GM12878 (cell line): ENCODE data around the gene HSF5. TPM values are rescaled to one million over a fixed set of nuclear protein-coding genes. Genes with fewer than 3 reads are reported as not detected.

ENCODE experiments used
- ATAC-seq: fragments of 200-7000 bp; cut with Tn5 transposase; 3 replicates; pipeline ENCODE4 v1.9.1; 2020; ENCODE audit warnings: mild to moderate bottlenecking, moderate library complexity
- BruUV-seq: library from RNA; stranded (reverse); fragments of 400-500 nt; replicated peaks from 2 replicates; lab custom pipeline; 2021; lab: Mats Ljungman, UMichigan
- CTCF ChIA-PET: fragments of 300-600 bp; sonication (Branson Sonifier 250); formaldehyde crosslinking; extraction: SDS; loops from one replicate; lab custom pipeline; 2021; ENCODE audit warnings: inconsistent platforms; lab: Yijun Ruan, JAX
- POLR2A ChIA-PET: fragments of 350-600 bp; formaldehyde crosslinking; extraction: SDS; loops from one replicate; lab custom pipeline; 2021; ENCODE audit warnings: inconsistent platforms; lab: Charles Lee
- RAD21 ChIA-PET: fragments of 300-600 bp; sonication (Branson Sonifier 250); formaldehyde crosslinking; loops from one replicate; lab custom pipeline; 2023; ENCODE audit warnings: antibody characterized with exemption; ENCODE audit not compliant: unreplicated experiment; lab: Charles Lee
- SMC1A ChIA-PET: fragments of 300-600 bp; sonication (Branson Sonifier 250); formaldehyde crosslinking; loops from one replicate; lab custom pipeline; 2023; ENCODE audit not compliant: unreplicated experiment, uncharacterized antibody; lab: Charles Lee
- DNase-seq: peaks from one replicate; pipeline ENCODE4 v3.0.0-alpha.2; 2011; ENCODE audit warnings: low read depth, low spot score
- FAIRE-seq: peaks from 3 replicates; lab custom pipeline; 2011; peaks lifted over from hg19 to GRCh38; lab: Jason Lieb, UNC
- H2AFZ ChIP-seq: 2 replicates; pipeline ENCODE4 v1.6.0; 2011; ENCODE audit warnings: low read depth, low read length, control low read depth; ENCODE audit not compliant: control insufficient read depth
- H3K27ac ChIP-seq: 2 replicates; pipeline ENCODE4 v1.5.1; 2011; ENCODE audit warnings: control low read depth; ENCODE audit not compliant: control insufficient read depth, insufficient read depth
- H3K27me3 ChIP-seq, 2 experiments: replicated peaks in 1 of 2; 2 replicates each; pipeline versions ENCODE4 v1.6.0 to v1.6.1; 2011; ENCODE audit warnings: low read length in 1 of 2; ENCODE audit not compliant: control insufficient read depth in 2 of 2, insufficient read depth in 2 of 2
- H3K36me3 ChIP-seq, 2 experiments: 2 replicates each; pipeline ENCODE4 v1.5.1; 2011; ENCODE audit warnings: low read length in 1 of 2; ENCODE audit not compliant: control insufficient read depth in 2 of 2, insufficient read depth in 2 of 2
- H3K4me1 ChIP-seq: 2 replicates; pipeline ENCODE4 v1.6.1; 2011; ENCODE audit warnings: mild to moderate bottlenecking, low read length, moderate library complexity, mixed read lengths; ENCODE audit not compliant: control insufficient read depth, insufficient read depth
- H3K4me2 ChIP-seq: 2 replicates; pipeline ENCODE4 v1.6.0; 2011; ENCODE audit warnings: control low read depth; ENCODE audit not compliant: control insufficient read depth, insufficient read depth
- H3K4me3 ChIP-seq: fragments of 200-600 bp; sonication (generic); 2 replicates; pipeline ENCODE4 v1.5.1; 2016
- H3K79me2 ChIP-seq: 2 replicates; pipeline ENCODE4 v1.6.0; 2011; ENCODE audit warnings: low read length; ENCODE audit not compliant: control insufficient read depth, insufficient read depth
- H3K9ac ChIP-seq: 2 replicates; pipeline ENCODE4 v1.8.0; 2011; ENCODE audit warnings: low read length, control low read depth, mixed read lengths; ENCODE audit not compliant: control insufficient read depth, insufficient read depth
- H3K9me3 ChIP-seq: replicated peaks from 3 replicates; pipeline ENCODE4 v1.5.1; 2011; ENCODE audit warnings: mild to moderate bottlenecking, low read length; ENCODE audit not compliant: control insufficient read depth, insufficient read depth
- H4K20me1 ChIP-seq: 2 replicates; pipeline ENCODE4 v1.6.0; 2011; ENCODE audit not compliant: control insufficient read depth, insufficient read depth
- BHLHE40 ChIP-seq, 2 experiments: fragments of 450-650 bp in 1 of 2; IDR thresholded peaks; 2 replicates each; pipeline ENCODE4 v1.6.1; 2011 to 2017; ENCODE audit warnings: low read depth in 2 of 2, borderline replicate concordance in 1 of 2, improper control_type of control experiment in 1 of 2, low read length in 1 of 2, mild to moderate bottlenecking in 1 of 2
- FOXM1 ChIP-seq: IDR thresholded peaks from 2 replicates; pipeline ENCODE4 v1.6.1; 2012; ENCODE audit warnings: low read depth, mild to moderate bottlenecking, inconsistent platforms, low read length, moderate library complexity
- HDGF ChIP-seq: fragments of 450-650 bp; IDR thresholded peaks from 2 replicates; pipeline ENCODE4 v1.6.1; 2016; ENCODE audit warnings: antibody characterized with exemption
- HSF1 ChIP-seq: fragments of 150-350 bp; IDR thresholded peaks from 2 replicates; pipeline ENCODE4 v1.6.1; 2014; ENCODE audit warnings: mild to moderate bottlenecking, low read depth, low read length
- MTA3 ChIP-seq: IDR thresholded peaks from 2 replicates; pipeline ENCODE4 v1.6.1; 2012; ENCODE audit warnings: low read length, inconsistent platforms, borderline replicate concordance
- MXI1 ChIP-seq: fragments of 150-350 bp; IDR thresholded peaks from 2 replicates; pipeline ENCODE4 v1.6.1; 2011; ENCODE audit warnings: low read depth, mild to moderate bottlenecking, inconsistent platforms, low read length, improper control_type of control experiment
- NFYA ChIP-seq: IDR thresholded peaks from 2 replicates; pipeline ENCODE4 v1.6.1; 2011; ENCODE audit warnings: low read depth, mild to moderate bottlenecking, low read length, improper control_type of control experiment, borderline replicate concordance
- PAX8 ChIP-seq: fragments of 450-650 bp; IDR thresholded peaks from 2 replicates; pipeline ENCODE4 v1.6.1; 2017; ENCODE audit warnings: mild to moderate bottlenecking, moderate library complexity
- PML ChIP-seq: IDR thresholded peaks from 2 replicates; pipeline ENCODE4 v1.6.1; 2012; ENCODE audit warnings: low read length, inconsistent platforms
- POU2F2 ChIP-seq: IDR thresholded peaks from 3 replicates; pipeline ENCODE4 v1.6.1; 2011; ENCODE audit warnings: low read depth, mild to moderate bottlenecking, low read length, borderline replicate concordance
- SIX5 ChIP-seq: IDR thresholded peaks from 2 replicates; pipeline ENCODE4 v1.6.1; 2011; ENCODE audit warnings: mild to moderate bottlenecking, low read depth, low read length, moderate library complexity; ENCODE audit not compliant: severe bottlenecking
- SKIL ChIP-seq: fragments of 450-650 bp; IDR thresholded peaks from 2 replicates; pipeline ENCODE4 v1.6.1; 2017; ENCODE audit warnings: mild to moderate bottlenecking, low read depth, inconsistent platforms; ENCODE audit not compliant: poor library complexity, severe bottlenecking
- SMARCA5 ChIP-seq: fragments of 450-650 bp; IDR thresholded peaks from 2 replicates; pipeline ENCODE4 v1.6.1; 2017; ENCODE audit warnings: mild to moderate bottlenecking
- SPI1 ChIP-seq: IDR thresholded peaks from 2 replicates; pipeline ENCODE4 v1.6.1; 2011; ENCODE audit warnings: low read depth, mild to moderate bottlenecking, low read length, moderate library complexity, borderline replicate concordance; ENCODE audit not compliant: insufficient read depth
- TBL1XR1 ChIP-seq: IDR thresholded peaks from 2 replicates; pipeline ENCODE4 v1.6.1; 2012; ENCODE audit warnings: low read depth, low read length, improper control_type of control experiment
- TCF12 ChIP-seq: IDR thresholded peaks from 2 replicates; pipeline ENCODE4 v1.6.1; 2011; ENCODE audit warnings: low read depth, mild to moderate bottlenecking, low read length
- ZNF622 ChIP-seq: fragments of 450-650 bp; IDR thresholded peaks from 2 replicates; pipeline ENCODE4 v1.6.1; 2017; ENCODE audit warnings: mild to moderate bottlenecking, inconsistent platforms
- WGBS: methylation state at CpG from one replicate; pipeline ENCODE4 v1.1.6; 2016; ENCODE audit warnings: low lambda C conversion rate; ENCODE audit not compliant: insufficient replicate concordance, insufficient coverage; ENCODE audit errors: missing lambda C conversion rate; 5-methylcytosine and 5-hydroxymethylcytosine counted together
- in situ Hi-C: fragments of 300-500 bp; cut with MboI; formaldehyde crosslinking; loops from 9 replicates; pipeline ENCODE4 v1.14.3; 2018; ENCODE audit warnings: mixed read lengths
- intact Hi-C: fragments of 100-400 bp; cut with micrococcal nuclease; formaldehyde crosslinking; loops from one replicate; pipeline ENCODE4 v1.14.2; 2022; ENCODE audit not compliant: unreplicated experiment
- polyA plus RNA-seq, 11 experiments: library from polyadenylated mRNA; depleted of rRNA in 4 of 11; unstranded in 6 of 11; stranded (reverse) in 5 of 11; fragments of >200 nt; fragmentation: Nextera tagmentation in 4 of 11; fragmentation: Illumina TruSeq in 1 of 11; extraction: Ambion mirVana in 4 of 11; extraction: Trizol in 1 of 11; gene quantifications; 1 replicate in 1 of 11; 2 replicates in 10 of 11; pipeline versions ENCODE4 v1.2.1 to v1.2.3, GENCODE V29; 2011 to 2016; ENCODE audit warnings: inconsistent platforms in 2 of 11, missing spikeins in 2 of 11, low read depth in 1 of 11
- total RNA-seq, 4 experiments: library from RNA; depleted of rRNA in 3 of 4; stranded (reverse); fragments of >200 nt in 3 of 4; fragmentation: Illumina TruSeq in 1 of 4; extraction: Trizol in 1 of 4; gene quantifications; 2 replicates each; pipeline versions ENCODE4 v1.2.1 to v1.2.3, GENCODE V29; 2013 to 2021

The HSF5 gene
- total and polyA plus RNA-seq, 10 of the 15 experiments (the other 5 are each of a cell fraction or from before 2014, with no cell fraction given) = 0.02 to 0.18 (median 0.06) TPM; not detected in 4

GRCh38 chr17:58513267-58513964 lies 25.2 kb upstream of the HSF5 start (continued):
- TF ChIP-seq SKIL = no peak
- TF ChIP-seq ZNF622 = no peak
- TF ChIP-seq SIX5 = no peak
- TF ChIP-seq PML = no peak
- peak; percentile 67; the same call in 1 of the 2 replicates for TF ChIP-seq TBL1XR1
- TF ChIP-seq MTA3 = 0 out of 2 replicates have a peak, but pooled peaks have one; percentile 24
- TF ChIP-seq FOXM1 = peak; percentile 50; the same call in 1 of the 2 replicates
- no peak for TF ChIP-seq PAX8
- no peak for TF ChIP-seq SMARCA5
- no peak for TF ChIP-seq NFYA

- H3K9ac ChIP-seq = no peak overlapping the region
- ChIA-PET POLR2A (interaction anchor here (0.5 to 0.6 kb wide), 2 partner anchors 27 to 930 kb away, joined by 4 to 5 read pairs; no protein-coding TSS in a partner anchor), SMC1A (interaction anchor here (1.4 kb wide), 1 partner anchor 9 kb away, joined by 4 read pairs; no protein-coding TSS in a partner anchor), CTCF (interaction anchor here (1.6 kb wide), 1 partner anchor 9 kb away, joined by 4 read pairs; no protein-coding TSS in a partner anchor), RAD21 (no interaction called here)
- WGBS = 76% methylated on average over 5 of the region's 5 CpGs
- H3K27me3 ChIP-seq = no peaks in the 10 kb centered on the region
- intact Hi-C loops (no loop called here), in situ Hi-C loops (no loop called here)
- peak; percentile 10 for ATAC-seq
- H3K27ac ChIP-seq = no peak overlapping the region
- BruUV-seq = no TSS peak
- peaks cover 36% of the 10 kb centered on the region for H3K79me2 ChIP-seq
- peak; percentile 27 for FAIRE-seq
- peaks cover 2% of the 10 kb centered on the region; the same call in 1 of the 2 replicates for H4K20me1 ChIP-seq
- TF ChIP-seq SPI1 = peak; percentile 41; the same call in 1 of the 2 replicates
- no peak for TF ChIP-seq HSF1
- TF ChIP-seq POU2F2 = no peak
- peak; percentile 28 for TF ChIP-seq SKIL
- TF ChIP-seq BHLHE40 (IDR thresholded peaks at IDR 0.05; ENCODE audit: borderline replicate concordance in 1 of 2, low read depth in 2 of 2, low read length in 1 of 2) = peak; percentile 62 to 75
- TF ChIP-seq HDGF = peak; percentile 43; the same call in 1 of the 2 replicates
- TF ChIP-seq MXI1 = 0 out of 2 replicates have a peak, but pooled peaks have one; percentile 37
- no peak for TF ChIP-seq TCF12
- DNase-seq = no peak
- H3K4me1 ChIP-seq = peaks cover 25% of the 10 kb centered on the region
- no peak overlapping the region for H3K4me3 ChIP-seq
- no peaks in the 10 kb centered on the region; the same call in 2 of the 3 replicates for H3K9me3 ChIP-seq
- peak overlapping the region; percentile 28; the same call in 1 of the 2 replicates for H3K4me2 ChIP-seq
- no peak overlapping the region for H2AFZ ChIP-seq
- H3K36me3 ChIP-seq = peaks cover 27 to 47% of the 10 kb centered on the region in 2 experiments; a peak in 3 of 4 replicates
These were observed 21.9 kb upstream of the HSF5 start for GRCh38 chr17:58510075-58510474.
